ENCODE measurements around the gene GPX8.

DNA sequence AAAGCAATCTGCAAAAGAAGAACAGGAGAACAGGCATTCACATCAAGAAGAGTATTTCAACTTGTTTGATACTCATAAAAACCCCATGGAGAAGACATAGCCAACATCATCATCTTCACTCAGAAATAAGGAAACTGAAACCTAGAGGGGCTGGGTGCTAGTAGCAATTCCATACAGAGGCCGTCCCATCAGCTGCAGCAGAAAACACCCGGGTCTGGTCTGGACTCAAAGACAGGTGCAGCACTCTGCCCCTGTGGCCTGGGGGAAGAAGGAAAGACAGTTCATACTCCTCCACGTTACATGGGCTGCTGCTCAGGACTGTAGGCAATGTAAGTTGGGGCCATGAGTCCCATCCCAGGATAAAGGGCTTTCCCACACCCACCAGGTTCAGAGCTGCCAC is 45.9 kb upstream of the GPX8 start:
- TF ChIP-seq POLR2A (IDR thresholded peaks at IDR 0.05) = no peak
- TF ChIP-seq, protein P1, sequence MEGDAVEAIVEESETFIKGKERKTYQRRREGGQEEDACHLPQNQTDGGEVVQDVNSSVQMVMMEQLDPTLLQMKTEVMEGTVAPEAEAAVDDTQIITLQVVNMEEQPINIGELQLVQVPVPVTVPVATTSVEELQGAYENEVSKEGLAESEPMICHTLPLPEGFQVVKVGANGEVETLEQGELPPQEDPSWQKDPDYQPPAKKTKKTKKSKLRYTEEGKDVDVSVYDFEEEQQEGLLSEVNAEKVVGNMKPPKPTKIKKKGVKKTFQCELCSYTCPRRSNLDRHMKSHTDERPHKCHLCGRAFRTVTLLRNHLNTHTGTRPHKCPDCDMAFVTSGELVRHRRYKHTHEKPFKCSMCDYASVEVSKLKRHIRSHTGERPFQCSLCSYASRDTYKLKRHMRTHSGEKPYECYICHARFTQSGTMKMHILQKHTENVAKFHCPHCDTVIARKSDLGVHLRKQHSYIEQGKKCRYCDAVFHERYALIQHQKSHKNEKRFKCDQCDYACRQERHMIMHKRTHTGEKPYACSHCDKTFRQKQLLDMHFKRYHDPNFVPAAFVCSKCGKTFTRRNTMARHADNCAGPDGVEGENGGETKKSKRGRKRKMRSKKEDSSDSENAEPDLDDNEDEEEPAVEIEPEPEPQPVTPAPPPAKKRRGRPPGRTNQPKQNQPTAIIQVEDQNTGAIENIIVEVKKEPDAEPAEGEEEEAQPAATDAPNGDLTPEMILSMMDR (IDR thresholded peaks at IDR 0.05) = no peak

Measured in body of pancreas (tissue), 4 donors.